ENCODE results near the gene ARL16. TPM values are rescaled to one million over a fixed set of nuclear protein-coding genes. Genes with fewer than 3 reads are reported as not detected.

ARL16 gene
- total and polyA plus RNA-seq, 4 donors, result 7.9 to 24.3 (median 11.3) TPM

DNA sequence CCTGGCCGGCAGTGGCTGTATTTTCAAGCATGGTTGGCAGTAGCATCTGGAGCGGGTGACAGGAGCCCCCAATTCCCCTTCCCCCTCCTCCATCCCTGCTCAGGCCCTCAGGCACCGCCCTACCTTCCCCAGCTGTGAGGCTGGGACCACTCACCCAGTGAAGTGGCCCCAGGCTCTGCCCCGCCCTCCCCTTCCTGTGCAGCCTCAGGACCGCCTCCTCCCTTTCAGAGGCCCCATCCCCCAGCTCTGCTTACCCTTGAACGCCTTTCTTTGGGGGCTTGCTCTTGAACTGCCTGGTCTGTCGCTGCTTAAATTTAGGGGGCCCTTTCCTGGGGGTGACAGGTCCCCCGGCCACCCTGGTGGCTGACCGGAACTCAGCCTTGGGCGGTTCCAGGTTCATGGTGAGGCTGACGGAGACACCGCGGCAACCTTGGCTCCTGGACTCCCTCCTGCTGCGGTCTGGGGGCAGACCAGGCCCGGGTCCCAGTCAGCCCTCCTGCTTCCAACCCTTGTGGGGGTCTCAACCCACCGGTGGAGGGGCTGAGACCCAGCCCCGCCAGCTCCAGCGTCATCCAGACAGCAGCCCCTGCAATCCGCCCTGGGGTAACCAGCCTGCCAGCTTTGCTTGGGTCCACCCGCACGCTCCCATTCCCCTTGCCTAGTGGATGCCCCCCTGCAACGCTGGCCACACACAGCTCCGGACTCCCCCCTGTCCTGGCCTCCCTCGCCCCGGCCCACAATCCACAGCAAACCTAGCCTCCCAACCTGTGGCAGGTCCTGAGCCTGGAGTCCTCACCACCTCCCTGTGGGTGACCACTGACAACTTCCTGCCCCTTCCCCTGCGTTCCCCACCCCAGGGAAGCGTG, 30.5 kb downstream of the ARL16 start:
- H3K9ac ChIP-seq (ENCODE audit: low read depth in 1 of 2, low read length in 2 of 2), result no peak overlapping the region
- peaks cover 0 to 4% (median 2%) of the 10 kb centered on the region in 4 donors for H3K27me3 ChIP-seq (ENCODE audit: control insufficient read depth in 4 of 4, insufficient read depth in 4 of 4, low read length in 3 of 4)
- no peak for TF ChIP-seq JUND (IDR thresholded peaks at IDR 0.05)
- no peak overlapping the region for H3K4me3 ChIP-seq (ENCODE audit: low read depth in 1 of 3, low read length in 3 of 3)
- 59% methylated on average over 27 of the region's 27 CpGs for WGBS
- no peak for DNase-seq (ENCODE audit: low spot score)
- peaks cover 0 to 3% (median 0%) of the 10 kb centered on the region in 4 donors for H3K4me1 ChIP-seq (ENCODE audit: control insufficient read depth in 4 of 4, insufficient read depth in 4 of 4, low read length in 3 of 4)
- no peak overlapping the region for H3K27ac ChIP-seq (ENCODE audit: low read depth in 1 of 2, low read length in 2 of 2)
- peaks cover 0 to 5% (median 2%) of the 10 kb centered on the region in 4 donors for H3K9me3 ChIP-seq (ENCODE audit: control insufficient read depth in 4 of 4, low read length in 3 of 4)
- H3K36me3 ChIP-seq (ENCODE audit: control insufficient read depth in 4 of 4, insufficient read depth in 3 of 4, low read depth in 1 of 4, low read length in 3 of 4), result no peaks in the 10 kb centered on the region

- Histone ChIP-seq H3K9me3 (ENCODE audit: control insufficient read depth in 4 of 4, low read length in 3 of 4) (peaks cover 0 to 5% (median 2%) of the 10 kb centered on the region in 4 donors), H3K9ac (ENCODE audit: low read depth in 1 of 2, low read length in 2 of 2) (no peak overlapping the region), H3K27me3 (ENCODE audit: control insufficient read depth in 4 of 4, insufficient read depth in 4 of 4, low read length in 3 of 4) (peaks cover 0 to 6% (median 3%) of the 10 kb centered on the region in 4 donors), H3K4me1 (ENCODE audit: control insufficient read depth in 4 of 4, insufficient read depth in 4 of 4, low read length in 3 of 4) (peaks cover 0 to 3% (median 0%) of the 10 kb centered on the region in 4 donors), H3K27ac (ENCODE audit: low read depth in 1 of 2, low read length in 2 of 2) (no peak overlapping the region), H3K36me3 (ENCODE audit: control insufficient read depth in 4 of 4, insufficient read depth in 3 of 4, low read depth in 1 of 4, low read length in 3 of 4) (no peaks in the 10 kb centered on the region), H3K4me3 (ENCODE audit: low read depth in 1 of 3, low read length in 3 of 3) (no peak overlapping the region)
- WGBS, result 77% methylated on average over 10 of the region's 10 CpGs
- no peak for DNase-seq (ENCODE audit: low spot score)
- no peak for TF ChIP-seq FOXA2 (IDR thresholded peaks at IDR 0.05)
Measured at GRCh38 chr17:81651692-81652091, 31.9 kb downstream of the ARL16 start.

DNA sequence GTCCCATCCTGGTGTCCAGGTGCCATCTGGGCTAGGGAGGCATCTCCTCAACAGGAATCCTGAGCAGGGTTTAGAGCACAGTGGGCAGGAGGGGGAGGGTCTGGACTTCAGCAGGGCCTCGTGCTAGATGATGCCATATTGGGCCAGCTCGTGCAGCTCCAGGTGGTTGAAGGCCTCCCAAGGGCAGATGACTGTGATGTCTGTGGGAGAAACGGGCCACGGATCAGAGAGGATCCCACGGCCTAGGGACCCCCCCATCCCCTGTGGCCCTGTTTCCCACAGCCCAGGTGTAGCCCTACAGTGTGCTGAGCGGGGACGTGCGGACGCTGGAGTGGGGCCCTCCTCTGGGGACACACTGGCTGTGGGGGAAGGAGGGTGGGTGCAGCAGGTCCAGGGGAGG, 32.6 kb downstream of the ARL16 start:
- DNase-seq (ENCODE audit: low spot score), result no peak
- Histone ChIP-seq H3K27ac (ENCODE audit: low read depth in 1 of 2, low read length in 2 of 2) (no peak overlapping the region), H3K27me3 (ENCODE audit: control insufficient read depth in 4 of 4, insufficient read depth in 4 of 4, low read length in 3 of 4) (peaks cover 0 to 6% (median 3%) of the 10 kb centered on the region in 4 donors), H3K4me3 (ENCODE audit: low read depth in 1 of 3, low read length in 3 of 3) (no peak overlapping the region), H3K36me3 (ENCODE audit: control insufficient read depth in 4 of 4, insufficient read depth in 3 of 4, low read depth in 1 of 4, low read length in 3 of 4) (no peaks in the 10 kb centered on the region), H3K9me3 (ENCODE audit: control insufficient read depth in 4 of 4, low read length in 3 of 4) (peaks cover 0 to 5% (median 2%) of the 10 kb centered on the region in 4 donors), H3K9ac (ENCODE audit: low read depth in 1 of 2, low read length in 2 of 2) (no peak overlapping the region), H3K4me1 (ENCODE audit: control insufficient read depth in 4 of 4, insufficient read depth in 4 of 4, low read length in 3 of 4) (peaks cover 0 to 3% (median 0%) of the 10 kb centered on the region in 4 donors)
- WGBS, result 88% methylated on average over 9 of the region's 9 CpGs
- TF ChIP-seq, protein P1, sequence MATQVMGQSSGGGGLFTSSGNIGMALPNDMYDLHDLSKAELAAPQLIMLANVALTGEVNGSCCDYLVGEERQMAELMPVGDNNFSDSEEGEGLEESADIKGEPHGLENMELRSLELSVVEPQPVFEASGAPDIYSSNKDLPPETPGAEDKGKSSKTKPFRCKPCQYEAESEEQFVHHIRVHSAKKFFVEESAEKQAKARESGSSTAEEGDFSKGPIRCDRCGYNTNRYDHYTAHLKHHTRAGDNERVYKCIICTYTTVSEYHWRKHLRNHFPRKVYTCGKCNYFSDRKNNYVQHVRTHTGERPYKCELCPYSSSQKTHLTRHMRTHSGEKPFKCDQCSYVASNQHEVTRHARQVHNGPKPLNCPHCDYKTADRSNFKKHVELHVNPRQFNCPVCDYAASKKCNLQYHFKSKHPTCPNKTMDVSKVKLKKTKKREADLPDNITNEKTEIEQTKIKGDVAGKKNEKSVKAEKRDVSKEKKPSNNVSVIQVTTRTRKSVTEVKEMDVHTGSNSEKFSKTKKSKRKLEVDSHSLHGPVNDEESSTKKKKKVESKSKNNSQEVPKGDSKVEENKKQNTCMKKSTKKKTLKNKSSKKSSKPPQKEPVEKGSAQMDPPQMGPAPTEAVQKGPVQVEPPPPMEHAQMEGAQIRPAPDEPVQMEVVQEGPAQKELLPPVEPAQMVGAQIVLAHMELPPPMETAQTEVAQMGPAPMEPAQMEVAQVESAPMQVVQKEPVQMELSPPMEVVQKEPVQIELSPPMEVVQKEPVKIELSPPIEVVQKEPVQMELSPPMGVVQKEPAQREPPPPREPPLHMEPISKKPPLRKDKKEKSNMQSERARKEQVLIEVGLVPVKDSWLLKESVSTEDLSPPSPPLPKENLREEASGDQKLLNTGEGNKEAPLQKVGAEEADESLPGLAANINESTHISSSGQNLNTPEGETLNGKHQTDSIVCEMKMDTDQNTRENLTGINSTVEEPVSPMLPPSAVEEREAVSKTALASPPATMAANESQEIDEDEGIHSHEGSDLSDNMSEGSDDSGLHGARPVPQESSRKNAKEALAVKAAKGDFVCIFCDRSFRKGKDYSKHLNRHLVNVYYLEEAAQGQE (IDR thresholded peaks at IDR 0.05), result no peak
- TF ChIP-seq SP1 (IDR thresholded peaks at IDR 0.05) (no peak), CTCF (IDR thresholded peaks at IDR 0.05; ENCODE audit: low read depth, low read length, missing input control) (no peak), ATF3 (IDR thresholded peaks at IDR 0.05) (no peak), FOXA2 (IDR thresholded peaks at IDR 0.05) (no peak), GABPA (IDR thresholded peaks at IDR 0.05 in 1 of 2, conservative IDR thresholded peaks at IDR 0.05 in 1 of 2) (no peak), FOXA1 (IDR thresholded peaks at IDR 0.05) (no peak), YY1 (IDR thresholded peaks at IDR 0.05) (no peak), RAD21 (IDR thresholded peaks at IDR 0.05) (no peak), TAF1 (conservative IDR thresholded peaks at IDR 0.05) (no peak), EGR1 (IDR thresholded peaks at IDR 0.05; ENCODE audit: low read depth in 2 of 2) (no peak), HNF4G (IDR thresholded peaks at IDR 0.05) (no peak), RXRA (IDR thresholded peaks at IDR 0.05) (no peak), JUND (IDR thresholded peaks at IDR 0.05) (no peak)
- TF ChIP-seq, protein P2, sequence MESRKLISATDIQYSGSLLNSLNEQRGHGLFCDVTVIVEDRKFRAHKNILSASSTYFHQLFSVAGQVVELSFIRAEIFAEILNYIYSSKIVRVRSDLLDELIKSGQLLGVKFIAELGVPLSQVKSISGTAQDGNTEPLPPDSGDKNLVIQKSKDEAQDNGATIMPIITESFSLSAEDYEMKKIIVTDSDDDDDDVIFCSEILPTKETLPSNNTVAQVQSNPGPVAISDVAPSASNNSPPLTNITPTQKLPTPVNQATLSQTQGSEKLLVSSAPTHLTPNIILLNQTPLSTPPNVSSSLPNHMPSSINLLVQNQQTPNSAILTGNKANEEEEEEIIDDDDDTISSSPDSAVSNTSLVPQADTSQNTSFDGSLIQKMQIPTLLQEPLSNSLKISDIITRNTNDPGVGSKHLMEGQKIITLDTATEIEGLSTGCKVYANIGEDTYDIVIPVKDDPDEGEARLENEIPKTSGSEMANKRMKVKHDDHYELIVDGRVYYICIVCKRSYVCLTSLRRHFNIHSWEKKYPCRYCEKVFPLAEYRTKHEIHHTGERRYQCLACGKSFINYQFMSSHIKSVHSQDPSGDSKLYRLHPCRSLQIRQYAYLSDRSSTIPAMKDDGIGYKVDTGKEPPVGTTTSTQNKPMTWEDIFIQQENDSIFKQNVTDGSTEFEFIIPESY (IDR thresholded peaks at IDR 0.05), result no peak
- TF ChIP-seq, protein P3, sequence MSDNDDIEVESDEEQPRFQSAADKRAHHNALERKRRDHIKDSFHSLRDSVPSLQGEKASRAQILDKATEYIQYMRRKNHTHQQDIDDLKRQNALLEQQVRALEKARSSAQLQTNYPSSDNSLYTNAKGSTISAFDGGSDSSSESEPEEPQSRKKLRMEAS (IDR thresholded peaks at IDR 0.05), result no peak
